OCI-LY7 (cell line): Measurements from ENCODE around the gene NAV3. TPM values are rescaled to one million over a fixed set of nuclear protein-coding genes. Genes with fewer than 3 reads are reported as not detected.

ENCODE experiments used
- BruUV-seq: library from RNA; stranded (reverse); fragments of 400-500 nt; replicated peaks from 2 replicates; lab custom pipeline; 2021; lab: Mats Ljungman, UMichigan
- CTCF ChIA-PET: fragments of 300-600 bp; sonication (Branson Sonifier 250); formaldehyde crosslinking; loops from one replicate; lab custom pipeline; 2022; ENCODE audit warnings: antibody characterized with exemption; ENCODE audit not compliant: unreplicated experiment; lab: Charles Lee
- POLR2A ChIA-PET: fragments of 300-600 bp; sonication (Branson Sonifier 250); formaldehyde crosslinking; loops from one replicate; lab custom pipeline; 2022; ENCODE audit warnings: antibody characterized with exemption; lab: Charles Lee
- DNase-seq: peaks from one replicate; pipeline ENCODE4 v3.0.0-alpha.2; 2015; ENCODE audit warnings: low spot score
- H2AFZ ChIP-seq: fragments of 200-600 bp; sonication (generic), shearing (Covaris generic); 2 replicates; pipeline ENCODE4 v1.6.1; 2014; ENCODE audit warnings: mild to moderate bottlenecking, antibody characterized with exemption, low read length, moderate library complexity
- H3K27ac ChIP-seq: fragments of 200-600 bp; sonication (generic); 2 replicates; pipeline ENCODE4 v1.5.1; 2014; ENCODE audit warnings: mixed run types, low read depth, mild to moderate bottlenecking, moderate library complexity, low read length, inconsistent platforms; ENCODE audit not compliant: poor library complexity, severe bottlenecking
- H3K36me3 ChIP-seq: fragments of 200-600 bp; sonication (generic); 2 replicates; pipeline ENCODE4 v1.6.1; 2014; ENCODE audit warnings: mild to moderate bottlenecking, antibody characterized with exemption, low read length, moderate library complexity, mixed read lengths; ENCODE audit not compliant: insufficient read depth
- H3K4me1 ChIP-seq: fragments of 200-600 bp; sonication (generic); 2 replicates; pipeline ENCODE4 v1.5.1; 2014; ENCODE audit warnings: mild to moderate bottlenecking, low read length; ENCODE audit not compliant: insufficient read depth, poor library complexity, severe bottlenecking
- H3K4me2 ChIP-seq: fragments of 200-600 bp; sonication (generic); 2 replicates; pipeline ENCODE4 v1.6.1; 2014; ENCODE audit warnings: mild to moderate bottlenecking, low read length
- H3K4me3 ChIP-seq: fragments of 200-600 bp; sonication (generic); 2 replicates; pipeline ENCODE4 v1.5.1; 2014; ENCODE audit warnings: mild to moderate bottlenecking, low read depth, low read length; ENCODE audit not compliant: poor library complexity, severe bottlenecking
- H3K79me2 ChIP-seq: fragments of 200-600 bp; sonication (generic); 2 replicates; pipeline ENCODE4 v1.6.1; 2016; ENCODE audit warnings: low read depth, mild to moderate bottlenecking, low read length, moderate library complexity, mixed read lengths; ENCODE audit not compliant: insufficient read depth
- H3K9me2 ChIP-seq: fragments of 200-600 bp; sonication (generic); 2 replicates; pipeline ENCODE4 v1.6.1; 2016; ENCODE audit warnings: mild to moderate bottlenecking, low read length, mixed read lengths; ENCODE audit not compliant: insufficient read depth
- H3K9me3 ChIP-seq: fragments of 200-600 bp; sonication (generic); 2 replicates; pipeline ENCODE4 v1.6.1; 2014; ENCODE audit warnings: mild to moderate bottlenecking, mixed run types, low read length, mixed read lengths
- H4K20me1 ChIP-seq: fragments of 200-600 bp; sonication (generic); 2 replicates; pipeline ENCODE4 v1.6.1; 2014; ENCODE audit warnings: mild to moderate bottlenecking, antibody characterized with exemption, low read length, moderate library complexity, mixed read lengths; ENCODE audit not compliant: insufficient read depth
- EZH2phosphoT487 ChIP-seq: fragments of 200-600 bp; sonication (generic); IDR thresholded peaks from 2 replicates; pipeline ENCODE4 v1.6.1; 2018; ENCODE audit warnings: low read depth, borderline replicate concordance, mild to moderate bottlenecking, mixed run types, antibody characterized with exemption, low read length, moderate library complexity, mixed read lengths
- intact Hi-C: fragments of 100-400 bp; cut with micrococcal nuclease; formaldehyde crosslinking; loops from one replicate; pipeline ENCODE4 v1.10.0; 2022; ENCODE audit not compliant: unreplicated experiment
- total RNA-seq, 2 experiments: library from RNA; depleted of rRNA in 1 of 2; stranded (reverse); fragments of >200 nt in 1 of 2; shearing (Covaris generic) in 1 of 2; gene quantifications; 2 replicates each; pipeline ENCODE4 v1.2.3, GENCODE V29; 2014 to 2022
- TF ChIP-seq, protein P1 (sequence below): fragments of 200-600 bp; sonication (generic); conservative IDR thresholded peaks from 2 replicates; pipeline ENCODE4 v1.5.1; 2014; ENCODE audit warnings: mild to moderate bottlenecking, antibody characterized with exemption, low read length, moderate library complexity, mixed read lengths

The NAV3 gene
- total RNA-seq, 2 experiments from 2014 or later = 0.68 to 1.6 TPM

DNA sequence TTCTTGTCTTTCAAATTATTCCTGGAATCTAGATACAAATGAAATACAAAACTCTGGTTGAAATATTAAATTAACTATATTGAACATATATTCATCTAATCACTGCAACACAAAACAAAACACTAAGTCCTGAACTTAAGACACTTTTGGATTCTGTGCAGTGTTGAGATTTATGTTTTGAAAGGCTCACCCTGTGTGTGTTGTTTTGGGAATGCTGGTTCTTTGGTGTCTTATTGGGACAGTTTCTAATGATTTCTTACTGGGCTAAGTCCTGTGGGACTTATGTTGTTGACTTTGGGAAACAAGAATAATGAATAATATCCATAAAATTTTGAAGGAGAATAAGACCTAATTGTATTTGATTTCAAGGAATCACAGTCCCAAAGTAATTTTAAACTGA is 153.2 kb downstream of the NAV3 start:
- H2AFZ ChIP-seq = peak overlapping the region; percentile 41; the same call in 1 of the 2 replicates
- no peak overlapping the region for H3K4me3 ChIP-seq
- H4K20me1 ChIP-seq = no peaks in the 10 kb centered on the region
- POLR2A ChIA-PET = interaction anchor here (0.8 to 1.2 kb wide), 2 partner anchors 9 to 24 kb away, joined by 3 read pairs; no protein-coding TSS in a partner anchor
- H3K27ac ChIP-seq = no peak overlapping the region
- no TSS peak for BruUV-seq
- DNase-seq = no peak
- H3K36me3 ChIP-seq = no peaks in the 10 kb centered on the region; the same call in 1 of the 2 replicates
- CTCF ChIA-PET = no interaction called here
- intact Hi-C loops = no loop called here
- peaks cover 18% of the 10 kb centered on the region for H3K4me1 ChIP-seq
- no peaks in the 10 kb centered on the region for H3K9me2 ChIP-seq
- no peak overlapping the region for H3K4me2 ChIP-seq
- H3K79me2 ChIP-seq = no peaks in the 10 kb centered on the region
- H3K9me3 ChIP-seq = no peaks in the 10 kb centered on the region; the same call in 1 of the 2 replicates
- TF ChIP-seq EZH2phosphoT487 = no peak
- TF ChIP-seq, protein P1, sequence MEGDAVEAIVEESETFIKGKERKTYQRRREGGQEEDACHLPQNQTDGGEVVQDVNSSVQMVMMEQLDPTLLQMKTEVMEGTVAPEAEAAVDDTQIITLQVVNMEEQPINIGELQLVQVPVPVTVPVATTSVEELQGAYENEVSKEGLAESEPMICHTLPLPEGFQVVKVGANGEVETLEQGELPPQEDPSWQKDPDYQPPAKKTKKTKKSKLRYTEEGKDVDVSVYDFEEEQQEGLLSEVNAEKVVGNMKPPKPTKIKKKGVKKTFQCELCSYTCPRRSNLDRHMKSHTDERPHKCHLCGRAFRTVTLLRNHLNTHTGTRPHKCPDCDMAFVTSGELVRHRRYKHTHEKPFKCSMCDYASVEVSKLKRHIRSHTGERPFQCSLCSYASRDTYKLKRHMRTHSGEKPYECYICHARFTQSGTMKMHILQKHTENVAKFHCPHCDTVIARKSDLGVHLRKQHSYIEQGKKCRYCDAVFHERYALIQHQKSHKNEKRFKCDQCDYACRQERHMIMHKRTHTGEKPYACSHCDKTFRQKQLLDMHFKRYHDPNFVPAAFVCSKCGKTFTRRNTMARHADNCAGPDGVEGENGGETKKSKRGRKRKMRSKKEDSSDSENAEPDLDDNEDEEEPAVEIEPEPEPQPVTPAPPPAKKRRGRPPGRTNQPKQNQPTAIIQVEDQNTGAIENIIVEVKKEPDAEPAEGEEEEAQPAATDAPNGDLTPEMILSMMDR = no peak

DNA sequence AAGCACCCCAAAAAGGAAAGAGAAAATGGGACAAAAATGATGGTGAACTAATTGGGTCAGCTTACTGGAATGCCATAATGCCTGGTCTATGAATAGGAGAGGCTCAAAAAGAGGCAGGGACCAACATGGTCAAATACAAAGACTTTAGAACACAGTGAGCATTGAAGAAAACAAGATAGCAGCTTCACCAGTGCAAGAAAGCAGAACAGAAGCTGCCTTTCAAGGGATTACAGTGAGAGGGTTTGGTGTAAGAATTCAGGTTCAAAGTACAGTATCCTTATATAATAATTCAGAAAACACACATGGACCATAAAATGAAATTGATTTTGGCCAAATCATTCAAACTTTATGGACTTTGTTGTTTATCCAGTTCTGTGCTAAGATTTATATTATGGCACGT is 162.1 kb downstream of the NAV3 start:
- H2AFZ ChIP-seq = no peak overlapping the region
- H3K27ac ChIP-seq = no peak overlapping the region
- no peaks in the 10 kb centered on the region for H3K9me2 ChIP-seq
- no peak for TF ChIP-seq EZH2phosphoT487
- TF ChIP-seq, protein P1 = no peak
- H3K4me2 ChIP-seq = no peak overlapping the region
- no peak for DNase-seq
- no peaks in the 10 kb centered on the region for H4K20me1 ChIP-seq
- H3K36me3 ChIP-seq = peaks cover 5% of the 10 kb centered on the region; the same call in 1 of the 2 replicates
- peaks cover 13% of the 10 kb centered on the region for H3K9me3 ChIP-seq
- H3K4me1 ChIP-seq = peaks cover 21% of the 10 kb centered on the region
- ChIA-PET CTCF (no interaction called here), POLR2A (interaction anchor here (0.6 kb wide), 1 partner anchor 973 kb away, joined by 4 read pairs; no protein-coding TSS in a partner anchor)
- BruUV-seq = no TSS peak
- H3K4me3 ChIP-seq = no peak overlapping the region
- H3K79me2 ChIP-seq = no peaks in the 10 kb centered on the region
- intact Hi-C loops = no loop called here

DNA sequence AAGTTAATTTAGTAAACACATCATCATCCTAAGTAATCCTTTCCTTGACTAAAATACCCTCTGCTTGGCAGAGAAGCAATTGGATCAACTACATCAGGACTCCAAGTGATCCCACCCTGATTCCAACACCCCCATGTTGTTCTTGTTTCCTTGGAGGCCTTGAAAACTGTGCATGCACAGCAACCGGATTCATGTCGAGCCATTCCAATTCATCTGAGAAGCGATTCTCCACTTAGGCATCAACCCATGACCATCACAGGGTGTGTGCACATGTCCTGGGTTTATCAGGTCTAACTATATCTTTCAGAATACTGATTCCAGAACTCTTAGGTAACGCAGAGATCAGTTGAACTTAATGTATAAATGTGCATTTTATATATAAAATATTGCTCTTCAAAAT is 163.0 kb downstream of the NAV3 start:
- CTCF ChIA-PET = no interaction called here
- H3K9me2 ChIP-seq = no peaks in the 10 kb centered on the region
- peaks cover 30% of the 10 kb centered on the region for H3K4me1 ChIP-seq
- no peaks in the 10 kb centered on the region for H3K79me2 ChIP-seq
- intact Hi-C loops = no loop called here
- TF ChIP-seq, protein P1 = no peak
- no peak for TF ChIP-seq EZH2phosphoT487
- POLR2A ChIA-PET = interaction anchor here (0.7 kb wide), 1 partner anchor 546 kb away, joined by 4 read pairs; no protein-coding TSS in a partner anchor
- H3K27ac ChIP-seq = no peak overlapping the region
- peaks cover 13% of the 10 kb centered on the region for H3K9me3 ChIP-seq
- BruUV-seq = no TSS peak
- H2AFZ ChIP-seq = no peak overlapping the region
- H3K4me2 ChIP-seq = no peak overlapping the region
- H4K20me1 ChIP-seq = no peaks in the 10 kb centered on the region
- no peak overlapping the region for H3K4me3 ChIP-seq
- peaks cover 5% of the 10 kb centered on the region; the same call in 1 of the 2 replicates for H3K36me3 ChIP-seq
- no peak for DNase-seq
